Smooth muscle cell (in vitro differentiated cells): ENCODE results near the gene PLA2G2C. TPM values are rescaled to one million over a fixed set of nuclear protein-coding genes. Genes with fewer than 3 reads are reported as not detected.

Source experiments
- DNase-seq: peaks from one replicate; lab custom pipeline; 2025; ENCODE audit not compliant: unreplicated experiment; lab: John Stamatoyannopoulos, UW
- H2AFZ ChIP-seq: fragments of 200-600 bp; sonication (generic); 2 replicates; pipeline ENCODE4 v1.6.0; 2016; ENCODE audit warnings: antibody characterized with exemption, low read depth, mild to moderate bottlenecking
- H3F3A ChIP-seq: fragments of 200-600 bp; sonication (generic); 2 replicates; pipeline ENCODE4 v1.6.0; 2017; ENCODE audit warnings: antibody characterized with exemption, low read depth
- H3K27ac ChIP-seq: fragments of 200-600 bp; sonication (generic); 2 replicates; pipeline ENCODE4 v1.5.1; 2016; ENCODE audit warnings: low read depth, mild to moderate bottlenecking
- H3K27me3 ChIP-seq: fragments of 200-600 bp; sonication (generic); 2 replicates; pipeline ENCODE4 v1.6.1; 2016; ENCODE audit warnings: low read depth, mild to moderate bottlenecking
- H3K36me3 ChIP-seq: fragments of 200-600 bp; sonication (generic); 2 replicates; pipeline ENCODE4 v1.5.1; 2016; ENCODE audit warnings: low read depth
- H3K4me1 ChIP-seq: fragments of 200-600 bp; sonication (generic); 2 replicates; pipeline ENCODE4 v1.5.1; 2016; ENCODE audit warnings: low read depth
- H3K4me2 ChIP-seq: fragments of 200-600 bp; sonication (generic); 2 replicates; pipeline ENCODE4 v1.6.0; 2016; ENCODE audit warnings: mild to moderate bottlenecking
- H3K4me3 ChIP-seq: fragments of 200-600 bp; sonication (generic); 2 replicates; pipeline ENCODE4 v1.5.1; 2016; ENCODE audit warnings: mild to moderate bottlenecking
- H3K79me2 ChIP-seq: fragments of 200-600 bp; sonication (generic); 2 replicates; pipeline ENCODE4 v1.6.0; 2016; ENCODE audit warnings: low read depth, mild to moderate bottlenecking
- H3K9ac ChIP-seq: fragments of 200-600 bp; sonication (generic); 2 replicates; pipeline ENCODE4 v1.6.0; 2016; ENCODE audit warnings: low read depth
- H3K9me3 ChIP-seq: fragments of 200-600 bp; sonication (generic); replicated peaks from 2 replicates; pipeline ENCODE4 v1.5.1; 2016; ENCODE audit warnings: low read depth
- H4K20me1 ChIP-seq: fragments of 200-600 bp; sonication (generic); 2 replicates; pipeline ENCODE4 v1.6.0; 2016; ENCODE audit warnings: low read depth
- WGBS: methylation state at CpG from one replicate; pipeline ENCODE4 v1.1.7; 2016; ENCODE audit warnings: low lambda C conversion rate; 5-methylcytosine and 5-hydroxymethylcytosine counted together
- polyA plus RNA-seq: library from polyadenylated mRNA; unstranded; fragments of >200 nt; fragmentation: Nextera tagmentation; extraction: Ambion mirVana; gene quantifications from 2 replicates; pipeline ENCODE4 v1.2.1, GENCODE V29; 2016
- total RNA-seq: library from RNA; depleted of rRNA; stranded (reverse); fragments of >200 nt; gene quantifications from 2 replicates; pipeline ENCODE4 v1.2.3, GENCODE V29; 2014
- TF ChIP-seq, protein P1 (sequence below): fragments of 200-600 bp; sonication (generic); IDR thresholded peaks from 2 replicates; pipeline ENCODE4 v1.5.1; 2017; ENCODE audit warnings: borderline replicate concordance, mild to moderate bottlenecking, antibody characterized with exemption; ENCODE audit not compliant: insufficient read depth, poor library complexity, severe bottlenecking

Gene PLA2G2C
- total and polyA plus RNA-seq, 2 experiments from 2014 or later: 0.09 TPM; not detected in 1

DNA sequence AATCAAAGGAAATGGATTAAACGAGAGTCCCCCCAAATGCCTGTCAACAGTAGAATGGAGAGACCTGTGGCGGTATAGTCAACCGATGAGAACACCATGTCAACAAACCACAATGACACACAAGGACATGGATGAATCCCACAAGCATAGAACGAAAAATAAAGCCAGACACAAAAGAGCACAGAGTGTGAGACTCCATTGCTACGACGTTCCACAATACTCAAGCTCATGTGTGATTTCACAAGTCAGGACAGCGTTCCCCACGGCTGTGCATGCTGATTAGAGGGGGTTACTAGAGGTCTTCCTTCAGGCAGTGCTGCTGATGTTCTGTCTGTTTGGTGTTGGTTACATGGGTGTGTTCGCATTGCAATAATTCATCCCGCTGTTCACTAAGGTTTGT lies 61.2 kb downstream of the PLA2G2C start:
- TF ChIP-seq, protein P1, sequence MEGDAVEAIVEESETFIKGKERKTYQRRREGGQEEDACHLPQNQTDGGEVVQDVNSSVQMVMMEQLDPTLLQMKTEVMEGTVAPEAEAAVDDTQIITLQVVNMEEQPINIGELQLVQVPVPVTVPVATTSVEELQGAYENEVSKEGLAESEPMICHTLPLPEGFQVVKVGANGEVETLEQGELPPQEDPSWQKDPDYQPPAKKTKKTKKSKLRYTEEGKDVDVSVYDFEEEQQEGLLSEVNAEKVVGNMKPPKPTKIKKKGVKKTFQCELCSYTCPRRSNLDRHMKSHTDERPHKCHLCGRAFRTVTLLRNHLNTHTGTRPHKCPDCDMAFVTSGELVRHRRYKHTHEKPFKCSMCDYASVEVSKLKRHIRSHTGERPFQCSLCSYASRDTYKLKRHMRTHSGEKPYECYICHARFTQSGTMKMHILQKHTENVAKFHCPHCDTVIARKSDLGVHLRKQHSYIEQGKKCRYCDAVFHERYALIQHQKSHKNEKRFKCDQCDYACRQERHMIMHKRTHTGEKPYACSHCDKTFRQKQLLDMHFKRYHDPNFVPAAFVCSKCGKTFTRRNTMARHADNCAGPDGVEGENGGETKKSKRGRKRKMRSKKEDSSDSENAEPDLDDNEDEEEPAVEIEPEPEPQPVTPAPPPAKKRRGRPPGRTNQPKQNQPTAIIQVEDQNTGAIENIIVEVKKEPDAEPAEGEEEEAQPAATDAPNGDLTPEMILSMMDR: no peak
- no peaks in the 10 kb centered on the region for H3F3A ChIP-seq
- H3K36me3 ChIP-seq: no peaks in the 10 kb centered on the region
- DNase-seq: no peak
- H2AFZ ChIP-seq: no peak overlapping the region
- H3K9me3 ChIP-seq: no peaks in the 10 kb centered on the region
- no peak overlapping the region for H3K4me3 ChIP-seq
- H3K27me3 ChIP-seq: no peaks in the 10 kb centered on the region
- no peaks in the 10 kb centered on the region for H4K20me1 ChIP-seq
- no peak overlapping the region for H3K9ac ChIP-seq
- WGBS: 78% methylated on average over 10 of the region's 10 CpGs
- H3K79me2 ChIP-seq: no peaks in the 10 kb centered on the region
- no peaks in the 10 kb centered on the region for H3K4me1 ChIP-seq
- peak overlapping the region; percentile 54 for H3K4me2 ChIP-seq
- no peak overlapping the region for H3K27ac ChIP-seq

DNA sequence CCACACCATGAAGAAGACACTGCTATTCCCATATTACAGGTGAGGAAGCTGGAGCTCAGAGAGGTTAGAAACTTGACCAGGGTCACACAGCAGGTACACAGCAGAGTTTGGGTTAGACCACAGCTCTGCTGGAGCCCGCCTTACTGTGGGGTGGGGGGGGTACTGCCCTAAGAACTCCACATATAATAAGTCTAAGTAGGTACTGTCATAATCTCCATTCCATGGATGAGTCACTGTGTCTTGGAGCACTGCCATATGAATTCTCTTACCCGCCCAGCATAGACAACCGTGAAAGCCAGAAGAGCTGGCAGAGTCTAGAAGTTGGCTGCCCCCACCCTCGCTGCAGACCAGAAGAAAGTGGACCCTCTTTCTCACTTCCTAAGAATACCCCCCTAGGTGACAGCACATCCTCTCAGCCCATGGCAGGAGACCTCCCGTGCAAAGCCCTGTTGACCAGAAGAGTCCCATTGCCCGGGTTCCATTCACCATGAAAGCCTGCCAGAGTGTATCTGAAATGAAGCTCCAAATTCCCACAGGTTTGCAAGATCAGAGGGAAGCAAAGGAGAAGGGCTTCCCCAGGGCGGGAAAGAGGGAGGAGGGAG lies 61.8 kb downstream of the PLA2G2C start:
- Histone ChIP-seq H4K20me1 (no peaks in the 10 kb centered on the region), H2AFZ (no peak overlapping the region), H3K4me3 (no peak overlapping the region), H3K9me3 (no peaks in the 10 kb centered on the region), H3K4me1 (no peaks in the 10 kb centered on the region), H3K79me2 (no peaks in the 10 kb centered on the region), H3F3A (no peaks in the 10 kb centered on the region), H3K9ac (no peak overlapping the region), H3K27ac (no peak overlapping the region), H3K36me3 (no peaks in the 10 kb centered on the region), H3K4me2 (peak overlapping the region; percentile 54), H3K27me3 (no peaks in the 10 kb centered on the region)
- WGBS: 62% methylated on average over 7 of the region's 7 CpGs
- no peak for DNase-seq
- TF ChIP-seq, protein P1: no peak

DNA sequence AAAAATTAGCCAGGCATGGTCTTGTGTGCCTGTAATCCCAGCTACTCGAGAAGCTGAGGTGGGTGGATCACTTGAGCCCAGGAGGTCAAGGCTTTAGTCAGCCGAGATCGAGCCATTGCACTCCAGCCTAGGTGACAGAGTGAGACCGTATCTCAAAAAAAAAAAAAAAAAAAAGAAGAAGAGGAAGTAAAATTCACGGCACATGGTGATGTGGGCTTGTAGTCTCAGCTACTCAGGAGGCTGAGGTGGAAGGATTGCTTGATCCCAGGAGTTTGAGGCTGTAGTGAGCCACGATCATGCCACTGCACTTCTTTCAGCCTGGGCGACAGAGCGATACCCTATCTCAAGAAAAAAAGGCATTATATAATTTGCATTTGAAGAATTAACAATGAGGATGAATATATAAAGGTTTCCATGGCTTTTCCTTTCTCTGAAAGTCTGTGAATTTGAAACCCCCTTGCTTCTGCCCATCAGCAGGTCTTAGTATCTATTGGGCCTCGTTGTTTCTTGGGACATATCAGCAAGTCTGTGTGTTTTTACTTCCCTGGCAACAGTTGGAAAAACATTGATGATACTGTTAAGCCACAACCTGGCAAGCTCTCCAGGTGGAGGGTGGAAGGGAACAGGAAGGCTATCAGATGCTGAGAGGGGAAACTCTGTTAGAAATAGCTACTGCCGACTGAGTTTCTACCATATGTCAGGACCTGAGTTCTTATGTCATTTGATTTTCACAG lies 62.4 kb downstream of the PLA2G2C start:
- no peaks in the 10 kb centered on the region for H3K27me3 ChIP-seq
- H3K27ac ChIP-seq: no peak overlapping the region
- TF ChIP-seq, protein P1: no peak
- H3F3A ChIP-seq: no peaks in the 10 kb centered on the region
- no peaks in the 10 kb centered on the region for H3K4me1 ChIP-seq
- peak overlapping the region; percentile 54 for H3K4me2 ChIP-seq
- WGBS: 88% methylated on average over 10 of the region's 10 CpGs
- no peaks in the 10 kb centered on the region for H3K36me3 ChIP-seq
- H3K79me2 ChIP-seq: no peaks in the 10 kb centered on the region
- no peaks in the 10 kb centered on the region for H4K20me1 ChIP-seq
- no peak overlapping the region for H2AFZ ChIP-seq
- no peaks in the 10 kb centered on the region for H3K9me3 ChIP-seq
- H3K9ac ChIP-seq: no peak overlapping the region
- H3K4me3 ChIP-seq: no peak overlapping the region
- no peak for DNase-seq
